Measurements from ENCODE around the gene DCAF11. TPM values are rescaled to one million over a fixed set of nuclear protein-coding genes. Genes with fewer than 3 reads are reported as not detected.

Gene DCAF11
- total and polyA plus RNA-seq, 2 of the 13 experiments (the other 11 are each of a cell fraction or from before 2014, with no cell fraction given), result 150 to 257 TPM

DNA sequence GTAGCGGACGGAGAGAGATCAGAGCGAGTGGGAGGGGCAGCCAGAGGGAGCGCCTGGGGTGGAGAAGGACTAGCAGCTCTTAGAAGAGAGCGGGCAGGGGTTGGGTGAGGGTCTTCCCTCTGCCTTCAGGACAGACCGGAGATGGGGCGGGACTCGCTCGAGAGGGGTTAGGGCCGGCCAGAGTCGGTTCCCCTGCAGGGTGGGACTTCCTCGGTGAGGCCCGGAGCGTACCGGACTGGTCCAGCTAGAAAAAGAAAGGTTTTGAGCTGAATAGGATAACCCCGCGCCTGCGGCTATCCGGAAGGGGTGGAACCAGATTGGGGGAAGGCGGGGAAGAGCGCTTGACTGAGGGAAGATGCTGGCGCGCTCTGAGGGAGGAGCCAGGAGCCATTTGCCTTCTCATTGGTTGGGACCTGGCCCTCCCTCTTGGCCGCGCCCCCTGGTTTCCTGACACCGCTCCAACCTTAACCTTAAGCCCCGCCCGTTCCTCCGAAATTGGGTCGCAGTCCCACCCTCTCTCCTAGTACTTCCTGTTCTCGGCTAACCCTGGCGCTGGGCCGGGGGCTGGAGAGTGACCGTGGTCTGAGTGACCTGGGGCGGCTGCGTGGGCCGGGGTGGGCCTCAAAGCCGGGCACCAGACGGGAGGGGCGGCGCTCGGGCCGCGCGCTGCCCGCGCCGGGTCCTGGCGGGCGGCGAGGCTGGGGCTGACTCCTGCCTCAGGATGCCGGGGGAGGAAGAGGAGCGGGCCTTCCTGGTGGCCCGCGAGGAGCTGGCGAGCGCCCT, 32.6 kb downstream of the DCAF11 start, which contains the start of gene RNF31 (continued):
- TF ChIP-seq KAT7 (CRISPR knock-in tag; IDR thresholded peaks at IDR 0.05; ENCODE audit: borderline replicate concordance) (peak; percentile 82), ETV5 (CRISPR knock-in tag; IDR thresholded peaks at IDR 0.05; ENCODE audit: borderline replicate concordance) (peak; percentile 67), ZNF768 (CRISPR knock-in tag; IDR thresholded peaks at IDR 0.05) (0 out of 2 replicates have a peak, but pooled peaks have one; percentile 23), TEAD3 (CRISPR knock-in tag; optimal IDR thresholded peaks at IDR 0.05; ENCODE audit: borderline replicate concordance) (no peak), USF2 (IDR thresholded peaks at IDR 0.05; ENCODE audit: low read depth, low read length) (no peak), USF2 (CRISPR knock-in tag; IDR thresholded peaks at IDR 0.05; ENCODE audit: borderline replicate concordance) (no peak), NCOA5 (CRISPR knock-in tag; IDR thresholded peaks at IDR 0.05) (peak; percentile 25; the same call in 1 of the 2 replicates), PRPF4 (IDR thresholded peaks at IDR 0.05; ENCODE audit: low read depth, low read length, poor library complexity, severe bottlenecking) (no peak), SMARCE1 (IDR thresholded peaks at IDR 0.05; ENCODE audit: borderline replicate concordance) (no peak), ZBTB7B (CRISPR knock-in tag; IDR thresholded peaks at IDR 0.05) (no peak), HMGXB3 (CRISPR knock-in tag; IDR thresholded peaks at IDR 0.05; ENCODE audit: borderline replicate concordance) (no peak), RORA (CRISPR knock-in tag; IDR thresholded peaks at IDR 0.05) (no peak), ZNF350 (CRISPR knock-in tag; IDR thresholded peaks at IDR 0.05; ENCODE audit: borderline replicate concordance, low read depth) (peak; percentile 75; the same call in 1 of the 2 replicates), ZNF570 (CRISPR knock-in tag; IDR thresholded peaks at IDR 0.05; ENCODE audit: borderline replicate concordance) (no peak; the same call in 1 of the 2 replicates)
